Panc1 (cell line): ENCODE measurements around the gene GJB2. TPM values are rescaled to one million over a fixed set of nuclear protein-coding genes. Genes with fewer than 3 reads are reported as not detected.

Experiments used
- ATAC-seq: fragments of 200-7000 bp; cut with Tn5 transposase; 2 replicates; pipeline ENCODE4 v1.9.1; 2020; ENCODE audit warnings: mild to moderate bottlenecking, moderate library complexity
- Bru-seq: library from RNA; stranded (reverse); fragments of 400-500 nt; gene quantifications from one replicate; lab custom pipeline; 2021; lab: Mats Ljungman, UMichigan
- BruChase-seq, 2 experiments: library from RNA; stranded (reverse); fragments of 400-500 nt; gene quantifications; one replicate each; lab custom pipeline; 2021; lab: Mats Ljungman, UMichigan
- BruUV-seq: library from RNA; stranded (reverse); fragments of 400-500 nt; replicated peaks from 2 replicates; lab custom pipeline; 2021; lab: Mats Ljungman, UMichigan
- CTCF ChIA-PET: fragments of 300-600 bp; sonication (Branson Sonifier 250); formaldehyde crosslinking; loops from one replicate; lab custom pipeline; 2022; ENCODE audit warnings: antibody characterized with exemption; lab: Charles Lee
- POLR2A ChIA-PET: fragments of 300-600 bp; sonication (Branson Sonifier 250); formaldehyde crosslinking; loops from one replicate; lab custom pipeline; 2022; ENCODE audit warnings: antibody characterized with exemption; lab: Charles Lee
- DNase-seq: peaks from one replicate; pipeline ENCODE4 v3.0.0-alpha.2; 2010; ENCODE audit warnings: low read depth, low spot score
- H3K27ac ChIP-seq: 2 replicates; pipeline ENCODE4 v1.5.1; 2011; ENCODE audit warnings: mild to moderate bottlenecking, low read length, inconsistent platforms
- H3K27me3 ChIP-seq: fragments of 200-500 bp; sonication (Bioruptor generic); 2 replicates; pipeline ENCODE4 v1.6.0; 2014; ENCODE audit warnings: low read length, inconsistent platforms; ENCODE audit not compliant: control insufficient read depth, insufficient read depth
- H3K36me3 ChIP-seq: fragments of 200-500 bp; sonication (Bioruptor generic); 2 replicates; pipeline ENCODE4 v1.5.1; 2014; ENCODE audit warnings: inconsistent platforms, mild to moderate bottlenecking, low read length, moderate library complexity; ENCODE audit not compliant: control insufficient read depth, insufficient read depth
- H3K4me1 ChIP-seq: 2 replicates; pipeline ENCODE4 v1.5.1; 2011; ENCODE audit warnings: inconsistent platforms, mild to moderate bottlenecking, low read length, moderate library complexity; ENCODE audit not compliant: control insufficient read depth, insufficient read depth
- H3K4me3 ChIP-seq, 2 experiments: 2 replicates each; pipeline ENCODE4 v1.5.1; 2011 to 2012; ENCODE audit warnings: low read depth in 2 of 2, low read length in 2 of 2, mild to moderate bottlenecking in 2 of 2, inconsistent platforms in 1 of 2, moderate library complexity in 1 of 2
- H3K9me3 ChIP-seq: fragments of 200-500 bp; sonication (Bioruptor generic); 2 replicates; pipeline ENCODE4 v1.5.1; 2014; ENCODE audit warnings: low read depth, mild to moderate bottlenecking, inconsistent platforms, low read length, moderate library complexity; ENCODE audit not compliant: control insufficient read depth, insufficient read depth
- CTCF ChIP-seq: fragments of 450-650 bp; IDR thresholded peaks from 2 replicates; pipeline ENCODE4 v1.5.1; 2017; ENCODE audit warnings: mild to moderate bottlenecking
- POLR2AphosphoS5 ChIP-seq: IDR thresholded peaks from 2 replicates; pipeline ENCODE4 v1.6.1; 2012; ENCODE audit warnings: mild to moderate bottlenecking, low read depth, low read length, moderate library complexity
- SIN3A ChIP-seq: IDR thresholded peaks from 2 replicates; pipeline ENCODE4 v1.6.1; 2012; ENCODE audit warnings: low read depth, mild to moderate bottlenecking, low read length, moderate library complexity, borderline replicate concordance; ENCODE audit not compliant: insufficient read depth
- TCF7L2 ChIP-seq: IDR thresholded peaks from 2 replicates; pipeline ENCODE4 v1.6.1; 2011; ENCODE audit warnings: mild to moderate bottlenecking, low read depth, low read length, inconsistent platforms
- in situ Hi-C: cut with HindIII; loops from 2 replicates; pipeline ENCODE4 v1.10.0; 2016; ENCODE audit warnings: low sequenced_read_pairs, low pct_unique_long_range_greater_than_20kb
- intact Hi-C: fragments of 100-400 bp; cut with micrococcal nuclease; formaldehyde crosslinking; loops from one replicate; pipeline ENCODE4 v1.10.0; 2022; ENCODE audit not compliant: unreplicated experiment
- long read RNA-seq: library from polyadenylated mRNA; unstranded; transcript quantifications from one replicate; pipeline ENCODE4 v2.0.0, GENCODE V29; 2021; ENCODE audit not compliant: unreplicated experiment
- polyA plus RNA-seq: library from polyadenylated mRNA; unstranded; fragments of >200 nt; gene quantifications from one replicate; pipeline ENCODE4 v1.2.1, GENCODE V29; 2012; ENCODE audit warnings: missing spikeins; ENCODE audit not compliant: insufficient read length
- total RNA-seq: library from RNA; stranded (reverse); gene quantifications from one replicate; pipeline ENCODE4 v1.2.1, GENCODE V29; 2021; ENCODE audit not compliant: unreplicated experiment
- TF ChIP-seq, protein P1 (sequence below), 2 experiments: IDR thresholded peaks; 2 replicates each; pipeline ENCODE4 v1.6.1; 2011 to 2012; ENCODE audit warnings: low read depth in 2 of 2, control low read depth in 1 of 2, low read length in 1 of 2, mild to moderate bottlenecking in 1 of 2, moderate library complexity in 1 of 2; ENCODE audit not compliant: insufficient read depth in 1 of 2

GJB2 gene
- total RNA-seq (54.2 TPM), Bru-seq, nascent RNA (percentile 80 among the genes with signal in this experiment), BruChase-seq, experiment 1, labeled RNA remaining after a 2-hour chase (percentile 91 among the genes with signal in this experiment), BruChase-seq, experiment 2, labeled RNA remaining after a 6-hour chase (percentile 97 among the genes with signal in this experiment)
- polyA plus RNA-seq, result 183 TPM
- long read RNA-seq, transcript GJB2-201 (1 exons, 2,318 nt), result minor isoform, 17 of 112 reads
- long read RNA-seq, transcript GJB2-202 (2 exons, 2,290 nt), result major isoform, 92 of 112 reads
- long read RNA-seq, partial matches to known transcripts, result 0 of 112 reads
- long read RNA-seq, other reads (novel, unspliced or antisense), result 3 of 112 reads

GRCh38 chr13:20192836-20193161 is at the start of gene GJB2:
TSS of gene GJB2 (minus strand) at chr13:20192938. CDS start at chr13:20189581, 3,357 bp downstream.
- BruUV-seq, result no TSS peak
- no peak for DNase-seq
- POLR2A ChIA-PET, result no interaction called here
- Histone ChIP-seq H3K9me3 (no peaks in the 10 kb centered on the region), H3K36me3 (no peaks in the 10 kb centered on the region; the same call in 1 of the 2 replicates), H3K4me1 (no peaks in the 10 kb centered on the region; the same call in 1 of the 2 replicates), H3K27me3 (no peaks in the 10 kb centered on the region; the same call in 1 of the 2 replicates), H3K27ac (peak within 1 kb of the TSS; percentile 39), H3K4me3 (peak within 1 kb of the TSS; percentile 43 to 66)
- TF ChIP-seq CTCF (no peak), SIN3A (no peak), POLR2AphosphoS5 (no peak), TCF7L2 (no peak)
- TF ChIP-seq, protein P1, sequence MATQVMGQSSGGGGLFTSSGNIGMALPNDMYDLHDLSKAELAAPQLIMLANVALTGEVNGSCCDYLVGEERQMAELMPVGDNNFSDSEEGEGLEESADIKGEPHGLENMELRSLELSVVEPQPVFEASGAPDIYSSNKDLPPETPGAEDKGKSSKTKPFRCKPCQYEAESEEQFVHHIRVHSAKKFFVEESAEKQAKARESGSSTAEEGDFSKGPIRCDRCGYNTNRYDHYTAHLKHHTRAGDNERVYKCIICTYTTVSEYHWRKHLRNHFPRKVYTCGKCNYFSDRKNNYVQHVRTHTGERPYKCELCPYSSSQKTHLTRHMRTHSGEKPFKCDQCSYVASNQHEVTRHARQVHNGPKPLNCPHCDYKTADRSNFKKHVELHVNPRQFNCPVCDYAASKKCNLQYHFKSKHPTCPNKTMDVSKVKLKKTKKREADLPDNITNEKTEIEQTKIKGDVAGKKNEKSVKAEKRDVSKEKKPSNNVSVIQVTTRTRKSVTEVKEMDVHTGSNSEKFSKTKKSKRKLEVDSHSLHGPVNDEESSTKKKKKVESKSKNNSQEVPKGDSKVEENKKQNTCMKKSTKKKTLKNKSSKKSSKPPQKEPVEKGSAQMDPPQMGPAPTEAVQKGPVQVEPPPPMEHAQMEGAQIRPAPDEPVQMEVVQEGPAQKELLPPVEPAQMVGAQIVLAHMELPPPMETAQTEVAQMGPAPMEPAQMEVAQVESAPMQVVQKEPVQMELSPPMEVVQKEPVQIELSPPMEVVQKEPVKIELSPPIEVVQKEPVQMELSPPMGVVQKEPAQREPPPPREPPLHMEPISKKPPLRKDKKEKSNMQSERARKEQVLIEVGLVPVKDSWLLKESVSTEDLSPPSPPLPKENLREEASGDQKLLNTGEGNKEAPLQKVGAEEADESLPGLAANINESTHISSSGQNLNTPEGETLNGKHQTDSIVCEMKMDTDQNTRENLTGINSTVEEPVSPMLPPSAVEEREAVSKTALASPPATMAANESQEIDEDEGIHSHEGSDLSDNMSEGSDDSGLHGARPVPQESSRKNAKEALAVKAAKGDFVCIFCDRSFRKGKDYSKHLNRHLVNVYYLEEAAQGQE (IDR thresholded peaks at IDR 0.05; ENCODE audit: insufficient read depth in 1 of 2, low read depth in 2 of 2, low read length in 1 of 2), result no peak
- CTCF ChIA-PET, result no interaction called here
- peak; percentile 77 for ATAC-seq
- intact Hi-C loops, result no loop called here
- in situ Hi-C loops, result no loop called here

GRCh38 chr13:20241593-20241992 is 48.9 kb upstream of the GJB2 start:
- Histone ChIP-seq H3K9me3 (no peaks in the 10 kb centered on the region), H3K4me1 (no peaks in the 10 kb centered on the region), H3K27ac (no peak overlapping the region), H3K36me3 (no peaks in the 10 kb centered on the region), H3K4me3 (no peak overlapping the region), H3K27me3 (no peaks in the 10 kb centered on the region)
- no peak for DNase-seq
- ChIA-PET POLR2A (no interaction called here), CTCF (no interaction called here)
- no TSS peak for BruUV-seq
- in situ Hi-C loops (no loop called here), intact Hi-C loops (no loop called here)
- TF ChIP-seq CTCF, result no peak
- TF ChIP-seq, protein P1 (IDR thresholded peaks at IDR 0.05; ENCODE audit: insufficient read depth in 1 of 2, low read depth in 2 of 2, low read length in 1 of 2), result no peak
- TF ChIP-seq SIN3A, result no peak
- no peak for TF ChIP-seq TCF7L2
- TF ChIP-seq POLR2AphosphoS5, result no peak
- no peak for ATAC-seq
